ES-I3 (cell line): ENCODE measurements around the gene CNTNAP2.

Experiments
- H3K36me3 ChIP-seq: 2 replicates; pipeline ENCODE4 v1.6.1; 2013; ENCODE audit warnings: mild to moderate bottlenecking, low read length, control low read depth, moderate library complexity; ENCODE audit not compliant: insufficient read depth
- H3K4me1 ChIP-seq: 2 replicates; pipeline ENCODE4 v1.6.1; 2013; ENCODE audit warnings: mild to moderate bottlenecking, control low read depth, low read length; ENCODE audit not compliant: insufficient read depth
- H3K9ac ChIP-seq: 2 replicates; pipeline ENCODE4 v1.6.1; 2013; ENCODE audit warnings: low read depth, mild to moderate bottlenecking, low read length, moderate library complexity
- H3K9me3 ChIP-seq: 2 replicates; pipeline ENCODE4 v1.6.1; 2013; ENCODE audit warnings: mild to moderate bottlenecking, low read length, moderate library complexity; ENCODE audit not compliant: control insufficient read depth, insufficient read depth

Gene CNTNAP2

DNA sequence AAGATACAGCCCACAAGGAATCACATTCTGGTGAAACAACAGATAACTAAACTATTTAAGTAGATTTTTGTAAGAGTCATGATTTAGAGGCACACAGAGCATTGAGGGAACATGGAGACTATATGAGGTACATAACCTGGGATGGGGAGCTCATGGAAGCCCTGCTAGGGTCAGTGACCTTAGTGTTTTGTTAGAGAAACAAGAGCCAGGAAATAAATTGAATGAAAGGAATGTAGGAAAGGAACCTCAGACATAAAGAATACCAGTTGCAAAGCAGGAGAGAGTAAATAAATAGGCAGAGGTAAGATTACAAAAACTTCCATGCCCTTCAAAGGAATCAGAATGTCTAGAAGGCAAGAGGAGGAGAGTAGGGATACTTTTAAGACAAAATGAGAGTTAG lies 1076.9 kb downstream of the CNTNAP2 start:
- Histone ChIP-seq H3K9me3 (no peaks in the 10 kb centered on the region), H3K4me1 (peaks cover 6% of the 10 kb centered on the region; the same call in 1 of the 2 replicates), H3K9ac (no peak overlapping the region), H3K36me3 (no peaks in the 10 kb centered on the region)

DNA sequence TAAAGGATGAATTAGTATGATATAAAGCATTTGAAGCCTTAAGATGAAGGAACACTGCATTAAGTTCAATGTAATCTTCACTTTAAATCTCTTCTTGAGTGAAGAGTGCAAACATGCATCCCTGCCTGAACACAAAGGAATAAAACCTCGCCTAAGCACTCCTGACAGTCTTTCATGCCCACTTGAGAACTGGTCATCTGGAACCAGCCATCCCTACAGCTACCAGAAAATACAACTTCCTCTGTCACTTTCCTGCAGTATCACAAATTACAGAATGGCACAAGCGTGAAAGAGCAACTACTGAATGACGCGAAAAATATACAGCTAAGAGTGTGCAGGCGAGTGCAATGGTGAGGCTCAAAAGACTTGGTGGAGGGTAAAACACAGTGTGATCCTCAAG lies 1079.9 kb downstream of the CNTNAP2 start:
- Histone ChIP-seq H3K9me3 (no peaks in the 10 kb centered on the region), H3K36me3 (no peaks in the 10 kb centered on the region), H3K9ac (no peak overlapping the region), H3K4me1 (peaks cover 6% of the 10 kb centered on the region; the same call in 1 of the 2 replicates)

- Histone ChIP-seq H3K36me3 (no peaks in the 10 kb centered on the region), H3K9me3 (no peaks in the 10 kb centered on the region), H3K9ac (no peak overlapping the region), H3K4me1 (peaks cover 6% of the 10 kb centered on the region; the same call in 1 of the 2 replicates)
Observed at GRCh38 chr7:147197006-147197405, 1080.4 kb downstream of the CNTNAP2 start.

GRCh38 chr7:147199868-147200267 lies 1083.3 kb downstream of the CNTNAP2 start:
- H3K9me3 ChIP-seq: no peaks in the 10 kb centered on the region
- H3K9ac ChIP-seq: no peak overlapping the region
- no peaks in the 10 kb centered on the region for H3K36me3 ChIP-seq
- no peaks in the 10 kb centered on the region for H3K4me1 ChIP-seq

DNA sequence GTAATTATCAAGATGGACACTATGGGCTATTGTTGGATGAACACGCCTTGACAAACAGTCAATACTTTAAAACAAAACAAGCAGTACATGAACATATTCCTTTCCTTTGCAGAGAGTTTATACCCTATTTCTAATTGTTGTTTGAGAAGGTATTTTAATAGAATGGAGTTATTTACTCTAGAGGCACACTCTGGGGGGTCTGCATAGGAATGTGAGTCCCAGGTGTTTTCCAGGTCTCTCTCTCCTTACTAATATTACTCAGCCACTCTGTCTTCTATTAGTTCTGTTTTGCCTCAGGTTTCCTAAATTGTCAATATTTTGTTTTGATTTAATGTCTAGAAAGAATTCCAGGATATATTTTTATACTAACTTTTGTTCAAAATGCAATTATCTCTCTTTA lies 1091.4 kb downstream of the CNTNAP2 start:
- Histone ChIP-seq H3K36me3 (no peaks in the 10 kb centered on the region), H3K4me1 (no peaks in the 10 kb centered on the region), H3K9ac (no peak overlapping the region), H3K9me3 (no peaks in the 10 kb centered on the region)

GRCh38 chr7:147231275-147231674 lies 1114.7 kb downstream of the CNTNAP2 start:
- no peak overlapping the region for H3K9ac ChIP-seq
- H3K9me3 ChIP-seq: no peaks in the 10 kb centered on the region
- H3K36me3 ChIP-seq: no peaks in the 10 kb centered on the region
- H3K4me1 ChIP-seq: no peaks in the 10 kb centered on the region

- Histone ChIP-seq H3K36me3 (no peaks in the 10 kb centered on the region), H3K9me3 (no peaks in the 10 kb centered on the region)
Observed at GRCh38 chr7:147235645-147236382, 1119.2 kb downstream of the CNTNAP2 start.

DNA sequence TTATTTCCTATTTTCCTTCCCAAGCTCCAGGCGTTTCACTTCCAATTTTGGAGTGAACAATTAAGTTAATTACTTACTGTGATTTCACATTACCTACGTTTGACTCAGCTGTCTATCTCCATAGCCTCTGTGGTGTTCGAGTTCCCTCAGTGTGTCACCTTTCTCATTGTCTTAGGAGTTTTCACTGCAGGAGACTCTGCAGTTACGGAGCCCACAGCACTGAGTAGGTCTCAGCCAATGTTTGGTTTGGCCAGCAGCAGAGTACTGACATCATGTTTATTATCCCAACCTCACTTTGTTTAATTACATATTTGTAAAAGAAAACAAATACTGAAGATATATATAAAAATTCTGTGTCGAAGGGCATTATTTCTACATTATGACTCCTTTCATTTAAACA lies 1123.9 kb downstream of the CNTNAP2 start:
- no peak overlapping the region for H3K9ac ChIP-seq
- no peaks in the 10 kb centered on the region for H3K36me3 ChIP-seq
- no peaks in the 10 kb centered on the region for H3K4me1 ChIP-seq

More at GRCh38 chr7:147235645-147236382, 1119.2 kb downstream of the CNTNAP2 start:
- Histone ChIP-seq H3K9ac (no peak overlapping the region), H3K4me1 (no peaks in the 10 kb centered on the region)

GRCh38 chr7:147245274-147245673 lies 1128.7 kb downstream of the CNTNAP2 start:
- no peaks in the 10 kb centered on the region; the same call in 1 of the 2 replicates for H3K4me1 ChIP-seq
- no peaks in the 10 kb centered on the region for H3K36me3 ChIP-seq
- H3K9me3 ChIP-seq: no peaks in the 10 kb centered on the region
- H3K9ac ChIP-seq: no peak overlapping the region

More for the DNA sequence above, 1123.9 kb downstream of the CNTNAP2 start:
- no peaks in the 10 kb centered on the region for H3K9me3 ChIP-seq

DNA sequence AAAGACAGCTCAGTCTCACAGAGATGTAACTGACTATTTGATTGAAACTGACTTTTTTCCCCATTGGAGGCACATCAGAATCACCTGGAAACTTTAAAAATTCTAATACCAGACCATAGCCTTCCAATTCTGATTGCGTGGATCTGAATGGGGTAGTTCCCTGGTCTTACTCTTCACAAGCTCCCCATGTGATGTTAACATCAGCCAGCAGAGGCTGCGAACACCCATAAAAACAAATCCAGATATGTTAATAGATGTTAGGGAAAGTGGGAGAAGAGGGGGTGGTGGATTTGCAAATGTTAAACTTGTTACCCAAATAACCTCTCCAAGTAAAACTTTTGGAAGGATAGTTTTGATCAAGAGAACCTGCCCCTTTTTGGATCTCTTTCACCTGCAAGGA lies 1133.4 kb downstream of the CNTNAP2 start:
- Histone ChIP-seq H3K9me3 (no peaks in the 10 kb centered on the region), H3K36me3 (no peaks in the 10 kb centered on the region), H3K9ac (no peak overlapping the region), H3K4me1 (no peaks in the 10 kb centered on the region; the same call in 1 of the 2 replicates)

DNA sequence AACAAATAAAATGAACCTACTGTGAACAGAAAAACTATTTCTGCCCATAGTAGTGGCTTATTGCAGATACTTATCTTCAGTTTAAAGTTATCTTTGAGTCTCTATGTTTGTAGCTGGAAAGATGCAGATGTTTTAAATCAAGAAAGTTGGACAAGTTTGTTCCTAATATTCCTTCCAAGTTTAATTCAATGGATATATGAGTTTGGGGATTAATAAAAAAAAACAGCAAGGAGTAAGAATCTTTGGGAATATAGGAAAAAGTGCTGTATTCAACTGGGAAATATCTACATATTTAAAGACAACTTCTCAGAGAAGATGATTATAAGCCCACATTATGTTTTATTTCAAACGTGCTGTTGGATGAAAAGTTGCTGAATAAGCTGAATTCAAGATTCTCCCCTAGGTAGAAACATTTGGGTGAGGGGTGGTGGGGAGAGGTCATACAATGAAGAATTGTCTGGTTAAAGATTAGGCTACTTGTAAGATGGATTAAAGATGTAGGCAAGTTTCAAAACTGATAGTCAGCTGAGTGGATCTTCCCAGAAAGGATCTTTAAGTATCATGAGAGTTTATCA lies 1135.2 kb downstream of the CNTNAP2 start:
- Histone ChIP-seq H3K9me3 (no peaks in the 10 kb centered on the region), H3K9ac (no peak overlapping the region), H3K4me1 (no peaks in the 10 kb centered on the region; the same call in 1 of the 2 replicates), H3K36me3 (no peaks in the 10 kb centered on the region)

GRCh38 chr7:147261693-147262092 lies 1145.1 kb downstream of the CNTNAP2 start:
- Histone ChIP-seq H3K4me1 (no peaks in the 10 kb centered on the region), H3K36me3 (no peaks in the 10 kb centered on the region), H3K9ac (no peak overlapping the region), H3K9me3 (no peaks in the 10 kb centered on the region)

DNA sequence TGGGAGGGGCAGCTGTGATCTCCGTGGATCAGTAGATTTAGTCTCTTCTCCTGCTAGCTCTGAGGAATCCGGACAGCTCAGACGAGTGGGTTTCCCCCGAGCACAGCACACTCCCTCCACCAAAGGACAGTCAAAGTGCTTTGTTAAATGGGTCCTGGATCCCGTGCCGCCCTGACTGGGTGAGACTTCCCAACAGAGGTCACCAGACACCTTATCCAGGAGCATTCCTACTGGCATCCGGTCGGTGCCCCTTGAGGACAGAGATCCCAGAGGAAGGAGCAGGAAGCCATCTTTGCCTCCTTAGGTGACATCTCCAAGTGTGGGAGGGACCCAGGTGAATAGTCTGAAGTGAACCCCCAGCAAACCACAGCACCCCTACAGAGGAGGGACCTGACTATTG lies 1148.9 kb downstream of the CNTNAP2 start:
- Histone ChIP-seq H3K9ac (no peak overlapping the region), H3K9me3 (no peaks in the 10 kb centered on the region), H3K4me1 (no peaks in the 10 kb centered on the region), H3K36me3 (no peaks in the 10 kb centered on the region)

GRCh38 chr7:147276106-147276505 lies 1159.5 kb downstream of the CNTNAP2 start:
- Histone ChIP-seq H3K9ac (no peak overlapping the region), H3K36me3 (no peaks in the 10 kb centered on the region), H3K4me1 (peaks cover 8% of the 10 kb centered on the region; the same call in 1 of the 2 replicates), H3K9me3 (no peaks in the 10 kb centered on the region)

DNA sequence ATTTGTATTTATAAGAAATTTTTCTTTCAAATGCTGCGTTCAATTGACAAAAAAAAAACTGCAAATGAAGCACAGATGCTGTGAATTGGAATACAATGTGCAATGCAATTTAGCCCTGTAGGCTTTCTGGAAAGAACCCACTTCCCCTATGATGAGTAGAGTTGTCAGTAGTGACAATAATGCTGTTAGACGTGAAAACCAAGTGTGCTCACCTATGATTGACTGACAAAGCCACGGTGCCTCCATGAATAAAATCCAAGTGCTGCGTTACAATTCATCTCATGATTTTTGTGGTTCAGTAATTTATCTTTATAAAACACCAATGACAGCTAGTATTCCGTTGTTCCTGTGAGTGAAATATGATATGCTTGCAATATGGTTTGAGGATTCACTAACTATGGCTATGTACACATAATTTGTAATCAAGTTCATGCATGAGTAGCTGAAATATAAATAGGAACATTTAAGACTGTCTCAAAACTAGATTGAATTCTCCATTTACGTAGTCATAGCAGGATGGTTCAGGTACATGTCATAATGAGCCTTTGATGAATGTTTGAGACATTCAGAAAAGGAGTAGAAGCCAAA lies 1160.3 kb downstream of the CNTNAP2 start:
- H3K9me3 ChIP-seq: no peaks in the 10 kb centered on the region
- H3K36me3 ChIP-seq: no peaks in the 10 kb centered on the region
- H3K9ac ChIP-seq: no peak overlapping the region
- peaks cover 8% of the 10 kb centered on the region; the same call in 1 of the 2 replicates for H3K4me1 ChIP-seq
